Suppressor macrophage treated with lipopolysaccharide for 4 hours (primary cell): ENCODE results near the gene SYNPO2.

Experiments
- DNase-seq: peaks from one replicate; pipeline ENCODE4 v3.0.0-alpha.2; 2020

SYNPO2 gene

GRCh38 chr4:118883861-118884260 is 4.8 kb upstream of the SYNPO2 start:
- no peak for DNase-seq

- no peak for DNase-seq
Observed at GRCh38 chr4:118884716-118885115, 3.9 kb upstream of the SYNPO2 start.

GRCh38 chr4:118889312-118889691 is 648 bp downstream of the SYNPO2 start:
- no peak for DNase-seq

GRCh38 chr4:118894034-118894433 is 5.4 kb downstream of the SYNPO2 start:
- no peak for DNase-seq

GRCh38 chr4:118898221-118898620 is 9.6 kb downstream of the SYNPO2 start:
- DNase-seq = no peak

GRCh38 chr4:118898684-118899138 is 10.1 kb downstream of the SYNPO2 start:
- DNase-seq = no peak

GRCh38 chr4:118904418-118904817 is 15.8 kb downstream of the SYNPO2 start:
- no peak for DNase-seq

GRCh38 chr4:118904935-118905334 is 16.3 kb downstream of the SYNPO2 start:
- DNase-seq = peak; percentile 30

- peak; percentile 32 for DNase-seq
Observed at GRCh38 chr4:118905566-118905965, 16.9 kb downstream of the SYNPO2 start.

- DNase-seq = no peak
Observed at GRCh38 chr4:118909173-118909956, 20.7 kb downstream of the SYNPO2 start.

- no peak for DNase-seq
Observed at GRCh38 chr4:118910221-118910620, 21.6 kb downstream of the SYNPO2 start.

- no peak for DNase-seq
Observed at GRCh38 chr4:118911238-118911703, 22.6 kb downstream of the SYNPO2 start.

GRCh38 chr4:118915468-118915867 is 26.8 kb downstream of the SYNPO2 start:
- no peak for DNase-seq

GRCh38 chr4:118916691-118917289 is 28.1 kb downstream of the SYNPO2 start:
- no peak for DNase-seq

GRCh38 chr4:118917582-118917981 is 28.9 kb downstream of the SYNPO2 start:
- no peak for DNase-seq

- DNase-seq = no peak
Observed at GRCh38 chr4:118918388-118918787, 29.7 kb downstream of the SYNPO2 start.

GRCh38 chr4:118920247-118920646 is 31.6 kb downstream of the SYNPO2 start:
- DNase-seq = no peak

GRCh38 chr4:118921786-118922185 is 33.1 kb downstream of the SYNPO2 start:
- DNase-seq = no peak

GRCh38 chr4:118923891-118924290 is 35.2 kb downstream of the SYNPO2 start:
- no peak for DNase-seq

GRCh38 chr4:118927974-118928373 is 39.3 kb downstream of the SYNPO2 start:
- DNase-seq = no peak

- DNase-seq = no peak
Observed at GRCh38 chr4:118930255-118930654, 41.6 kb downstream of the SYNPO2 start.

GRCh38 chr4:118931786-118932185 is 43.1 kb downstream of the SYNPO2 start:
- no peak for DNase-seq

- peak; percentile 16 for DNase-seq
Observed at GRCh38 chr4:118935819-118936218, 47.2 kb downstream of the SYNPO2 start.

GRCh38 chr4:118936406-118936805 is 47.8 kb downstream of the SYNPO2 start:
- DNase-seq = no peak
